Spleen (tissue), 11 donors: ENCODE results near the gene BAIAP2L2. TPM values are rescaled to one million over a fixed set of nuclear protein-coding genes. Genes with fewer than 3 reads are reported as not detected.
"Not testable (repeated sequence)": the region's sequence is repeated elsewhere in the genome, so short reads cannot be mapped to it uniquely, and the experiment has no call there.

Source experiments
- DNase-seq: peaks from one replicate; pipeline ENCODE4 v3.0.0-alpha.2; 2020
- H3K27ac ChIP-seq, 8 donors: fragments of 200-600 bp; sonication (generic) in 7 of 8; 1 replicate in 4 of 8; 2 replicates in 4 of 8; pipeline versions ENCODE4 v1.5.0 to v1.8.0; 2016 to 2021; ENCODE audit warnings: inconsistent platforms in 4 of 8, mild to moderate bottlenecking in 4 of 8, moderate library complexity in 1 of 8
- H3K27me3 ChIP-seq, 7 donors: fragments of 200-600 bp; sonication (generic) in 6 of 7; replicated peaks in 1 of 7; 1 replicate in 4 of 7; 2 replicates in 3 of 7; pipeline versions ENCODE4 v1.5.0 to v1.8.0; 2016 to 2021; ENCODE audit warnings: inconsistent platforms in 3 of 7, mild to moderate bottlenecking in 1 of 7
- H3K36me3 ChIP-seq, 6 donors: fragments of 200-600 bp; sonication (generic) in 5 of 6; 1 replicate in 4 of 6; 2 replicates in 2 of 6; pipeline versions ENCODE4 v1.5.0 to v1.8.0; 2016 to 2021; ENCODE audit warnings: inconsistent platforms in 2 of 6
- H3K4me1 ChIP-seq, 6 donors: fragments of 200-600 bp; sonication (generic) in 5 of 6; 1 replicate in 3 of 6; 2 replicates in 3 of 6; pipeline versions ENCODE4 v1.5.0 to v1.8.0; 2016 to 2021; ENCODE audit warnings: inconsistent platforms in 3 of 6
- H3K4me3 ChIP-seq, 8 donors: fragments of 200-600 bp; sonication (generic) in 7 of 8; 1 replicate in 4 of 8; 2 replicates in 4 of 8; pipeline versions ENCODE4 v1.5.0 to v1.8.0; 2016 to 2021; ENCODE audit warnings: inconsistent platforms in 4 of 8, mild to moderate bottlenecking in 4 of 8, moderate library complexity in 2 of 8
- H3K9me3 ChIP-seq, 8 donors: fragments of 200-600 bp; sonication (generic) in 7 of 8; 1 replicate in 4 of 8; 2 replicates in 4 of 8; pipeline versions ENCODE4 v1.5.0 to v1.8.0; 2016 to 2021; ENCODE audit warnings: inconsistent platforms in 4 of 8
- CTCF ChIP-seq, 11 experiments: fragments of 200-600 bp in 7 of 11; fragments of 450-650 bp in 4 of 11; sonication (generic) in 4 of 11; IDR thresholded peaks in 8 of 11; conservative IDR thresholded peaks in 3 of 11; 1 replicate in 7 of 11; 2 replicates in 4 of 11; pipeline versions ENCODE4 v1.4.0 to v1.8.0; 2016 to 2021; ENCODE audit warnings: antibody characterized with exemption in 11 of 11, inconsistent platforms in 4 of 11, mild to moderate bottlenecking in 1 of 11
- POLR2A ChIP-seq, 3 donors: fragments of 450-650 bp; IDR thresholded peaks; one replicate each; pipeline ENCODE4 v1.5.1; 2017; ENCODE audit warnings: antibody characterized with exemption in 3 of 3, mild to moderate bottlenecking in 1 of 3
- POLR2AphosphoS5 ChIP-seq, 3 donors: sonication (generic); formaldehyde crosslinking; IDR thresholded peaks; one replicate each; pipeline ENCODE4 v1.5.1; 2017; ENCODE audit warnings: antibody characterized with exemption in 3 of 3
- whole genome bisulfite sequencing, 5 donors: extraction: QIAGEN DNeasy Blood & Tissue Kit in 3 of 5; methylation state at CpG; one replicate each; pipeline versions ENCODE4 v1.1.5 to v1.1.7; 2013 to 2018; 5-methylcytosine and 5-hydroxymethylcytosine counted together
- intact Hi-C: fragments of 100-400 bp; cut with DNase I; formaldehyde crosslinking; loops from one replicate; pipeline ENCODE4 v1.15.0; 2023; ENCODE audit warnings: low total_unique reads
- polyA plus RNA-seq, 3 donors: library from polyadenylated mRNA; stranded (reverse); fragments of 200-250 nt; gene quantifications; one replicate each; pipeline ENCODE4 v1.2.1, GENCODE V29; 2013
- total RNA-seq, 7 donors: library from RNA; depleted of rRNA in 3 of 7; stranded (reverse); fragments of >200 nt in 3 of 7; fragmentation: NEBNext Ultra II Directional in 4 of 7; extraction: Animal tissue kit (Norgen Biotek cat#: 25700) in 4 of 7; gene quantifications; one replicate each; pipeline versions ENCODE4 v1.1.0 to v1.2.1, GENCODE V29; 2016 to 2021
- donor health status: healthy with polysubstance abuse.
- donor health status: DM: no; HTN: no; CAD: no; lungs with moderate emphysema.
- donor health status: DM: no; HTN: no; CAD: no.
- donor health status: Bipolar disorder and iron deficiency.
- donor health status: healthy.
- donor health status: DM: no; HTN: no; CAD: no.
- donor health status: DM: yes; HTN: yes; CAD: no.

Gene BAIAP2L2
- total and polyA plus RNA-seq, 10 donors = 0.37 to 3.0 (median 0.91) TPM

- Histone ChIP-seq H3K4me1 (peaks cover 11 to 28% (median 24%) of the 10 kb centered on the region in 6 donors), H3K36me3 (peaks cover 0 to 9% (median 0%) of the 10 kb centered on the region in 6 donors), H3K4me3 (peak overlapping the region in 7 of 8 donors; percentile 23 to 65 (median 28)), H3K27ac (peak overlapping the region in 4 of 8 donors; percentile 27 to 65 (median 38)), H3K9me3 (no peaks in the 10 kb centered on the region), H3K27me3 (peaks cover 3 to 46% (median 29%) of the 10 kb centered on the region in 7 donors)
- intact Hi-C loops = no loop called here
- TF ChIP-seq CTCF (IDR thresholded peaks at IDR 0.05 in 8 of 11, conservative IDR thresholded peaks at IDR 0.05 in 3 of 11) = peak in 1 of 11 experiments; percentile 6
- TF ChIP-seq POLR2AphosphoS5 (IDR thresholded peaks at IDR 0.05) = peak; percentile 7 to 74 (median 66)
- no peak for TF ChIP-seq POLR2A (IDR thresholded peaks at IDR 0.05)
- WGBS, 5 donors = 6 to 7% (median 6%) methylated on average over 22 to 110 of the region's 110 CpGs; no CpG with 5 or more reads in 1 of the 5 donors
- DNase-seq = peak; percentile 74
Observed at GRCh38 chr22:38080850-38081635, 29.4 kb downstream of the BAIAP2L2 start.

GRCh38 chr22:38080474-38080849 is 30.0 kb downstream of the BAIAP2L2 start:
- peak overlapping the region in 5 of 8 donors; percentile 23 to 65 (median 28) for H3K4me3 ChIP-seq
- intact Hi-C loops = no loop called here
- DNase-seq = no peak
- peaks cover 3 to 46% (median 29%) of the 10 kb centered on the region in 7 donors for H3K27me3 ChIP-seq
- TF ChIP-seq POLR2A (IDR thresholded peaks at IDR 0.05) (no peak), POLR2AphosphoS5 (IDR thresholded peaks at IDR 0.05) (no peak), CTCF (IDR thresholded peaks at IDR 0.05 in 8 of 11, conservative IDR thresholded peaks at IDR 0.05 in 3 of 11) (no peak)
- 69 to 93% (median 70%) methylated on average over 3 to 11 of the region's 11 CpGs for WGBS, 5 donors
- peaks cover 11 to 28% (median 24%) of the 10 kb centered on the region in 6 donors for H3K4me1 ChIP-seq
- peak overlapping the region in 2 of 8 donors; percentile 47 to 65 for H3K27ac ChIP-seq
- H3K36me3 ChIP-seq = peaks cover 0 to 13% (median 0%) of the 10 kb centered on the region in 6 donors
- H3K9me3 ChIP-seq = no peaks in the 10 kb centered on the region

- no peak for TF ChIP-seq CTCF (IDR thresholded peaks at IDR 0.05 in 8 of 11, conservative IDR thresholded peaks at IDR 0.05 in 3 of 11)
- TF ChIP-seq POLR2AphosphoS5 (IDR thresholded peaks at IDR 0.05) = no peak
- TF ChIP-seq POLR2A (IDR thresholded peaks at IDR 0.05) = no peak
- H3K36me3 ChIP-seq = peaks cover 0 to 17% (median 3%) of the 10 kb centered on the region in 6 donors
- no peak overlapping the region for H3K27ac ChIP-seq
- no peaks in the 10 kb centered on the region for H3K9me3 ChIP-seq
- H3K4me3 ChIP-seq = no peak overlapping the region
- WGBS, 5 donors = 82 to 94% (median 89%) methylated on average over 7 of the region's 7 CpGs
- intact Hi-C loops = no loop called here
- DNase-seq = peak; percentile 63
- H3K4me1 ChIP-seq = peaks cover 11 to 28% (median 24%) of the 10 kb centered on the region in 6 donors
- peaks cover 3 to 46% (median 29%) of the 10 kb centered on the region in 7 donors for H3K27me3 ChIP-seq
Observed at GRCh38 chr22:38079804-38080203, 30.7 kb downstream of the BAIAP2L2 start.

- H3K27ac ChIP-seq, H3K4me3 ChIP-seq, H3K9me3 ChIP-seq, intact Hi-C loops, DNase-seq: not testable (repeated sequence)
- peaks cover 3 to 42% (median 29%) of the 10 kb centered on the region in 7 donors for H3K27me3 ChIP-seq
- H3K36me3 ChIP-seq = peaks cover 0 to 21% (median 8%) of the 10 kb centered on the region in 6 donors
- H3K4me1 ChIP-seq = peaks cover 11 to 28% (median 24%) of the 10 kb centered on the region in 6 donors
- WGBS, 5 donors = 85 to 100% (median 97%) methylated on average over 2 of the region's 2 CpGs
Observed at GRCh38 chr22:38079208-38079607, 31.3 kb downstream of the BAIAP2L2 start.
